Sigmoid colon (tissue), 4 donors: ENCODE measurements around the gene SESTD1.
"Not testable (repeated sequence)": the region's sequence is repeated elsewhere in the genome, so short reads cannot be mapped to it uniquely, and the experiment has no call there.

Source experiments
- CTCF ChIP-seq, 4 experiments: fragments of 450-650 bp in 3 of 4; fragments of 200-600 bp in 1 of 4; IDR thresholded peaks; one replicate each; pipeline ENCODE4 v1.5.1; 2016 to 2019; ENCODE audit warnings: antibody characterized with exemption in 4 of 4, mild to moderate bottlenecking in 3 of 4, moderate library complexity in 2 of 4
- EP300 ChIP-seq, 4 donors: sonication (generic); formaldehyde crosslinking; IDR thresholded peaks; one replicate each; pipeline ENCODE4 v1.6.1; 2017; ENCODE audit warnings: antibody characterized with exemption in 4 of 4
- POLR2A ChIP-seq, 2 donors: fragments of 450-650 bp; IDR thresholded peaks; one replicate each; pipeline ENCODE4 v1.6.1; 2016; ENCODE audit warnings: antibody characterized with exemption in 2 of 2, mild to moderate bottlenecking in 2 of 2, moderate library complexity in 2 of 2
- POLR2AphosphoS5 ChIP-seq, 4 donors: sonication (generic); formaldehyde crosslinking; IDR thresholded peaks; one replicate each; pipeline ENCODE4 v1.6.1; 2017; ENCODE audit warnings: antibody characterized with exemption in 4 of 4

- not testable (repeated sequence) for TF ChIP-seq CTCF, POLR2AphosphoS5, POLR2A, EP300 (IDR thresholded peaks at IDR 0.05)
Measured at GRCh38 chr2:179214671-179215070, 50.0 kb downstream of the SESTD1 start.
